GM12878 (cell line): ENCODE results near the gene PEX12. TPM values are rescaled to one million over a fixed set of nuclear protein-coding genes. Genes with fewer than 3 reads are reported as not detected.

Source experiments
- ATF2 ChIP-seq: IDR thresholded peaks from 2 replicates; pipeline ENCODE4 v1.6.1; 2012; ENCODE audit warnings: low read length, inconsistent platforms
- ATF3 ChIP-seq: IDR thresholded peaks from 2 replicates; pipeline ENCODE4 v1.6.1; 2011; ENCODE audit warnings: low read depth, mild to moderate bottlenecking, low read length, moderate library complexity, borderline replicate concordance; ENCODE audit errors: extremely low read depth
- CBX3 ChIP-seq: fragments of 200-600 bp; sonication (generic); IDR thresholded peaks from 2 replicates; pipeline ENCODE4 v1.6.1; 2016; ENCODE audit warnings: low read depth, borderline replicate concordance
- CBX5 ChIP-seq: sonication (generic); IDR thresholded peaks from 2 replicates; pipeline ENCODE4 v1.6.1; 2016; ENCODE audit warnings: low read depth, moderate library complexity, mild to moderate bottlenecking, inconsistent platforms
- CHD4 ChIP-seq: fragments of 200-600 bp; sonication (generic); IDR thresholded peaks from 2 replicates; pipeline ENCODE4 v1.6.1; 2016; ENCODE audit warnings: mild to moderate bottlenecking
- CREM ChIP-seq: IDR thresholded peaks from 2 replicates; pipeline ENCODE4 v1.6.1; 2014; ENCODE audit warnings: antibody characterized with exemption, low read depth
- CTCF ChIP-seq, 3 experiments: IDR thresholded peaks in 2 of 3; conservative IDR thresholded peaks in 1 of 3; 2 replicates each; pipeline ENCODE4 v1.5.1; 2011; ENCODE audit warnings: low read depth in 3 of 3, low read length in 3 of 3, mild to moderate bottlenecking in 3 of 3, control low read depth in 2 of 3, moderate library complexity in 2 of 3, inconsistent platforms in 1 of 3, mixed read lengths in 1 of 3; ENCODE audit not compliant: control insufficient read depth in 2 of 3, insufficient read depth in 1 of 3; ENCODE audit errors: extremely low read depth in 1 of 3
- EGR1 ChIP-seq, 2 experiments: IDR thresholded peaks; 1 replicate in 1 of 2; 2 replicates in 1 of 2; pipeline ENCODE4 v1.6.1; 2011 to 2012; ENCODE audit warnings: low read depth in 2 of 2, low read length in 2 of 2, borderline replicate concordance in 1 of 2, mild to moderate bottlenecking in 1 of 2, moderate library complexity in 1 of 2
- HCFC1 ChIP-seq: fragments of 150-350 bp; IDR thresholded peaks from 2 replicates; pipeline ENCODE4 v1.6.1; 2014; ENCODE audit warnings: low read length
- NRF1 ChIP-seq: conservative IDR thresholded peaks from 2 replicates; pipeline ENCODE4 v1.6.1; 2011; ENCODE audit warnings: mild to moderate bottlenecking, low read depth, low read length, improper control_type of control experiment
- RAD51 ChIP-seq: fragments of 450-650 bp; IDR thresholded peaks from 2 replicates; pipeline ENCODE4 v1.6.1; 2016; ENCODE audit warnings: moderate library complexity, mild to moderate bottlenecking, inconsistent platforms
- RELA ChIP-seq: fragments of 450-650 bp; IDR thresholded peaks from 2 replicates; pipeline ENCODE4 v1.8.0; 2014; ENCODE audit warnings: borderline replicate concordance; ENCODE audit not compliant: partially characterized antibody
- REST ChIP-seq: IDR thresholded peaks from 2 replicates; pipeline ENCODE4 v1.6.1; 2012; ENCODE audit warnings: mild to moderate bottlenecking, low read depth, low read length
- SIX5 ChIP-seq: IDR thresholded peaks from 2 replicates; pipeline ENCODE4 v1.6.1; 2011; ENCODE audit warnings: mild to moderate bottlenecking, low read depth, low read length, moderate library complexity; ENCODE audit not compliant: severe bottlenecking
- SMAD1 ChIP-seq: fragments of 450-650 bp; IDR thresholded peaks from 2 replicates; pipeline ENCODE4 v1.6.1; 2018; ENCODE audit warnings: mild to moderate bottlenecking, low read depth; ENCODE audit not compliant: partially characterized antibody
- TAF1 ChIP-seq: IDR thresholded peaks from 2 replicates; pipeline ENCODE4 v1.6.1; 2011; ENCODE audit warnings: mild to moderate bottlenecking, low read depth, low read length, borderline replicate concordance
- ZBTB11 ChIP-seq: fragments of 450-650 bp; formaldehyde crosslinking; IDR thresholded peaks from 2 replicates; pipeline ENCODE4 v1.5.0; 2022; ENCODE audit warnings: mild to moderate bottlenecking, missing genetic modification characterization
- ZNF274 ChIP-seq: IDR thresholded peaks from one replicate; pipeline ENCODE4 v1.8.0; 2011; ENCODE audit not compliant: insufficient read length, insufficient read depth
- polyA plus RNA-seq, 11 experiments: library from polyadenylated mRNA; depleted of rRNA in 4 of 11; unstranded in 6 of 11; stranded (reverse) in 5 of 11; fragments of >200 nt; fragmentation: Nextera tagmentation in 4 of 11; fragmentation: Illumina TruSeq in 1 of 11; extraction: Ambion mirVana in 4 of 11; extraction: Trizol in 1 of 11; gene quantifications; 1 replicate in 1 of 11; 2 replicates in 10 of 11; pipeline versions ENCODE4 v1.2.1 to v1.2.3, GENCODE V29; 2011 to 2016; ENCODE audit warnings: inconsistent platforms in 2 of 11, missing spikeins in 2 of 11, low read depth in 1 of 11
- total RNA-seq, 4 experiments: library from RNA; depleted of rRNA in 3 of 4; stranded (reverse); fragments of >200 nt in 3 of 4; fragmentation: Illumina TruSeq in 1 of 4; extraction: Trizol in 1 of 4; gene quantifications; 2 replicates each; pipeline versions ENCODE4 v1.2.1 to v1.2.3, GENCODE V29; 2013 to 2021

PEX12 gene
- total and polyA plus RNA-seq, 10 of the 15 experiments (the other 5 are each of a cell fraction or from before 2014, with no cell fraction given): 2.9 to 15.8 (median 4.6) TPM

GRCh38 chr17:35587074-35587961 lies 8.9 kb upstream of the PEX12 start, which contains the start of gene AP2B1 (continued):
- TF ChIP-seq NRF1 (0 out of 2 replicates have a peak, but pooled peaks have one; percentile 15), RAD51 (peak; percentile 82), ZBTB11 (CRISPR knock-in tag) (peak; percentile 66), ATF3 (peak; percentile 95), CTCF (IDR thresholded peaks at IDR 0.05 in 2 of 3, conservative IDR thresholded peaks at IDR 0.05 in 1 of 3; ENCODE audit: control insufficient read depth in 2 of 3, extremely low read depth in 1 of 3, insufficient read depth in 1 of 3, low read depth in 3 of 3, low read length in 3 of 3) (no peak; a peak in 1 of 6 replicates), TAF1 (peak; percentile 78), CBX5 (no peak), ATF2 (peak; percentile 96), SMAD1 (peak; percentile 34), CHD4 (no peak), ZNF274 (no peak), RELA (peak; percentile 94), CREM (peak; percentile 100), SIX5 (peak; percentile 87), REST (no peak), CBX3 (no peak), EGR1 (IDR thresholded peaks at IDR 0.05; ENCODE audit: borderline replicate concordance in 1 of 2, low read depth in 2 of 2, low read length in 2 of 2) (peak in 1 of 2 experiments; percentile 91; a peak in 2 of 3 replicates), HCFC1 (peak; percentile 93)
